Right lung (tissue), 5 donors: ENCODE measurements around the gene NIN. TPM values are rescaled to one million over a fixed set of nuclear protein-coding genes. Genes with fewer than 3 reads are reported as not detected.
"Not testable (repeated sequence)": the region's sequence is repeated elsewhere in the genome, so short reads cannot be mapped to it uniquely, and the experiment has no call there.

Experiments
- DNase-seq, 2 donors: peaks; one replicate each; pipeline ENCODE4 v3.0.0-alpha.2; 2013
- polyA plus RNA-seq, 5 donors: library from polyadenylated mRNA; unstranded; fragments of 120-200 nt; gene quantifications; one replicate each; pipeline versions ENCODE4 v1.2.1 to v1.2.3, GENCODE V29; 2013; ENCODE audit warnings: inconsistent platforms in 1 of 5, low replicate concordance in 1 of 5; ENCODE audit not compliant: insufficient read length in 5 of 5, insufficient read depth in 1 of 5

NIN gene
- polyA plus RNA-seq, 5 donors = 17.5 to 32.7 (median 27.5) TPM

- DNase-seq = no peak
Observed at GRCh38 chr14:50726372-50727107, 104.4 kb downstream of the NIN start.

- DNase-seq = no peak
Observed at GRCh38 chr14:50725761-50726160, 105.2 kb downstream of the NIN start.

DNA sequence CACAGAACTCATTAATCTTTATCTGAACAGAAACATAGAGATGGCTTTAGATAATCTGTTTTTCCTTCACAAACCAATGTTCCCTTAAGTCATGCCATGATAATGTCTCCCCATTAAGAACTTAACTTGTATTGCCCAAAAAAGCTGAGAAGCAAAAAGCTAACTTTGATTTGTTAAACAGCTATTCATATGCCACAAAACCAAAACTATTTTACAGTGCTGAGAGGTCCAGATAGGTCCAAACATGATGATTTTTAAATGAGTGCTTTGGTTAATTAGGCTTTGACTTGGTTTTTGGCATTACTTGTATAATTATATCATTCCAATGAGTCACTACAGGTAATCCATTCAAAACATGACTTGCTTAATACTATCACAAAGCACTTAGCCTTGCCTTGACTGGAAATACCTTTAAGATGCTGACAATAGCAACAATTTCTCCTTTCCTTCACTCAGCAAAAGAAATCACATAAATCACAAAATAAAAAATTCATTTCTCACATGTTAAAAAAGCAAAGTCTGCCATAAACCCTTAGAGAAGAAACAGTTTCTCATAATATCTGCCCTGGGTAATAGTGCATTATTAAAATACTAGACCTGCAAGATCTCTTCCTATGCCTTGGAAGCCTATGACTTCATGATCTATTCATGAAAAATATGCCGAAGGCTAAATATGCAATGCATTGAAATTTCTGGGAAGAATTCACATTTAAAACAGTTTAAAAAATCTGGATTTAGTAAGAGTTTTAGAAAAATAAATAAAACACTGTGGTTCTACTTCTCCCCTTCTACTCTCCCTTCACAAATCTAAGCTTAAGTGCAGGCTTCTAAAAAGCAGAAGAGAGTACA, 110.8 kb downstream of the NIN start:
- no peak for DNase-seq

DNA sequence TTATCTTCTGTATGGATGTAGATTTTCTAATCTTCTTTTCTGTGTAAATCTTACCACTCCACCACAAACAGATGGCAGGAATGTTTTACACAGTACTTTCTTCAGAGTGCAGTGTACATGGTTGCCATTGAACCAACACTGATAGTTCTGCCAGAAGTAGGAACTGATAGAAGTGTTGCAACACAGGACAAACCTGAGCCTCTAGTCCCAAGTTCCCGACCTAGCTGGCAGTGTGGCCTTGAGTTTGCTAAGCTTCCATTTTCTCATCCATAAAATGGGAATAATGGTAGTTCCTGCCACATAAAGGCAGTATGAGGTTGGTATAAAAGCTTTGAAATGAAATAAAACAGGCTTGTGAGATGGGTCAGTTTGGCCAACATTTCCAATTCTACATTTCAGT, 112.0 kb downstream of the NIN start:
- no peak for DNase-seq

DNA sequence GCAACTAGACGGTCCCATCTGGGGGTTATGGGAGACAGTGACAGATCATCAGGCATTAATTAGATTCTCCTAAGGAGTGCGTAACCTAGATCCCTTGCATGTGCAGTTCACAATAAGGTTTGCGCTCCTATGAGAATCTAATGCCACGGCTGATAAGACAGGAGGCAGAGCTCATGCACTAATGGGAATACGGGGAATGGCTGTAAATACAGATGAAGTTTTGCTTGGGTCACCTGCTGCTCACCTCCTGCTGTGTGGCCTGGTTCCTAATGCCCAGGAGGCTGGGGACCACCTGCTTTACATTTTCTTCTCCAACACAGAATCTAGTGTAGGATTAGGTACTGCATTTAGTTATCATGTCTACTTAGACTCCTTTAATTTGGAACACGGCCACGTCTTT, 113.2 kb downstream of the NIN start:
- DNase-seq = no peak

DNA sequence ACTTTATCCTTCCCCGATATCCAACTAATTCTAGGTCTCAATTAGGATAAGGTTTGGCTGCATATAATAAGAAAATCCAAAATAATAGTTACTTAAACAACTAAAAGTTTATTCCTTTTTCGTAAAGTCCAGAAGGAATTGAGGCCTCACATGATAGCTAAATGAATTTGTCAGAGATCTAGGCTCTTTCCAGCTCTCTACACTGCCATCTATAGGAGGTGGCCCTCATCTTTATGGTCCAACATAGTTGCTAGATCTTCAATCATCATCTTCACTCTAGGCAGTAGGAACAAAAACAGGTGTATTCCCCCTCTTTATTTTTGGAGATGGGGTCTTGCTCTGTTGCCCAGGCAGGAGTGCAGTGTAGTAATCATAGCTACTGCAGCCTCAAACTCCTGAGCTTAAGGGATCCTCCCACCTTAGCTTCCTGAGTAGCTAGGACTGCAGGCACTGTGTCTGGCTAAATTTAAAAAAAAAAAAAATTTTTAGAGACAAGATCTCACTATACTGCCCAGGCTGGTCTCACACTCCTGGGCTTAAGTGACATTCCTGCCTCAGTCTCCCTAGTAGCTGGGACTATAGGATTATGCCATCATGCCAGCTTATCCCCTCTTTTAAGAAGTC, 116.4 kb downstream of the NIN start:
- peak in 1 of 2 donors; percentile 22 for DNase-seq

- no peak for DNase-seq
Observed at GRCh38 chr14:50711043-50711442, 119.9 kb downstream of the NIN start.

DNA sequence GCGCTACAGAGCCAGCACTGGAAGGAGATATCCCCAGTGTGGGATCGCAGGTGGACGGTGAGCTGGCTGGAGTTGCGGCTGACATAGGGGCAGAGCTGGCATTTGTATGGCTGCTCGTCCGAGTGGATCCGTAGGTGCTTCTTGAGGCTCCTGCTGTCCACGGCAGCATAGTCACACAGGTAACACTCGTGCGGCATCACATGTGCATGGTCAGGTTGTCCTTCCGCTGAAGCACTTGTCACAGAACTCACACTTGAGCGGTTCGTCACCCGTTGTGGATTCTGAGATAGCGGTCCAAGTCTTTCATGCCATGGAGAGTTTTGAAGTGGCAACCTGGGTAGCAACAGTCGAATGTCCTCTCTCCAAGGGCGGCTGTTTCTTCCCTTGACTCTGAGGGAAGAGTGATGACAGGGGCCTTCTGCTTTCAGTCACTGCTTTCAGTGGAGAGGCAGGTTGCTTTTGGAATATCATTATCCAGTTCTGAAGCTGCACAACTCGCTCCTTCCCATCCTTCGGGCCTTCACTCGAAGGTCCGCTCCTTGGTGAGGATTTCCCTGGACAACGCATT, 125.9 kb downstream of the NIN start:
- DNase-seq = no peak

- DNase-seq = no peak
Observed at GRCh38 chr14:50704454-50705010, 126.4 kb downstream of the NIN start.

DNA sequence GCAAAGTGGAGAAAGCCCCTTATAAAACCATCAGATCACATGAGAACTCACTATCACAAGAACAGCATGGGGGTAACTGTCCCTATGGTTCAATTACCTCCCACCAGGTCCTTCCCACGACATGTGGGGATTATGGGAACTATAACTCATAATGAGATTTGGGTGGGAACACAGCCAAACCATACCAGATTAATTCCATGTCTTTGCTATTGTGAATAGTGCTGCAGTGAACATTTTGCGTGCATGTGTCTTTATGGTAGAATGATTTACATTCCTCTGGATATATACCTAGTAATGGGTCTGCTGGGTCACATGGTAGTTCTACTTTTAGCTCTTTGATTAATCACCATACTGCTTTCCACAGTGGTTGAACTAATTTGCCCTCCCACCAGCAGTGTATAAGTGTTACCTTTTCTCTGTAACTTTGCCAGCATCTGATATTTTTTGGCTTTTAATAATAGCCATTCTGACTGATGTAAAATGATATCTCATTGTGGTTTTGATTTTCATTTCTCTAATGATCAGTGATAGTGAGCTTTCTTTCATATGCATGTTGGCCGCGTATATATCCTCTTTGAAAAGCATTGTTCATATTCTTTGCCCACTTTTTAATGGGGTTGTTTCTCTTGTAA, 133.2 kb downstream of the NIN start:
- no peak for DNase-seq

DNA sequence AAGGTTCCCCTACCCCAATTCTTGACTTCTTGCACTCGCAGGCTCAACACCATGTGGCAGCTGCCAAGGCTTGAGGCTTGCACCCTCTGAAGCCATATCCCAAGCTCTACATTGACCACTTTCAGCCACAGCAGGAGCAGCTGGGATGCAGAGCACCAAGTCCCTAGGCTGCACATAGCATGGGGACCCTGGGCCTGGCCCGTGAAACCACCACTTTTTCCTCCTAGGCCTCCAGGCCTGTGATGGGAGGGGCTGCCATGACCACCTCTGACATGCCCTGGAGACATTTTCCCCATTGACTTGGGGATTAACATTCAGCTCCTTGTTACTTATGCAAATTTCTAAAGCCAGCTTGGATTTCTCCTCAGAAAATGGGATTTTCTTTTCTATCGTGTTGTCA, 136.7 kb downstream of the NIN start:
- not testable (repeated sequence) for DNase-seq

DNA sequence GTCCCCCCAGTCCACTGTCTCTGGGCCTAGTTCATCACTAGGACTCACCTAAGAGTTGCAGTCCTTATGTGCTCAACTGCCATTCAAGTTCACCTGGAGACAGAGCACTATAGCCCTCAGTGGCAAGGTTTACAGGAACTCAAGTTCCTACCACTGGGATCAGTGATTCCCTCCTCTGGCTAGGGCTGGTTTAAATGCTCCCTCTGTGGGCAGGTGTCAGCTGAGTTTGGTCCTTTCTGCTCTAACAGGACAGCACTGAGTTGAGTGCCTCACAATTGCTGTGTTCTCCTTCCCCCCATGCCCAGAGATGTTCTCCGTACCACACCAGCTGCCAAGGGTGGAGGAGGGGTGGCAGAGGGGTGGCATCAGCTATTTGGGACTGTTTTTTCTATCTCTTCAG, 142.1 kb downstream of the NIN start:
- no peak for DNase-seq

GRCh38 chr14:50679674-50680073, 151.3 kb downstream of the NIN start:
- no peak for DNase-seq

DNA sequence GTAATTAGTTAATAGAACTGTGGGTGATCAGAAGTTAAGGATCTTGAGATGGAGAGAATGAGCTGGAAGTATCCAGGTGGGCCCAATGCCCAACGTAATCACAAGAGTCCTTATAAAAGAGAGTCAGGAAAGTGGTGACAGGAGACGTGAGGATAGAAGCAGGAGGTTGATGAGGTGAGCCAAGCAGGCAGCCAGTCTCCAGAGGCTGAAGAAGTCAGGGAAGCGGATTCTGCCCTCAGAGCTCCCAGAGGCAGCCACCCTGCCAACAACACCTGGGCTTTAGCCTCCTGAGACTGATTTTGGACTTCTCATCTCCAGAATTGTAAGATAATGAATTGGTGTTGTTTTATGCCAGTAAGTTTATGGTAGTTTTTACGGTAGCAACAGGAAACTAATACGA, 152.8 kb downstream of the NIN start:
- DNase-seq = no peak

DNA sequence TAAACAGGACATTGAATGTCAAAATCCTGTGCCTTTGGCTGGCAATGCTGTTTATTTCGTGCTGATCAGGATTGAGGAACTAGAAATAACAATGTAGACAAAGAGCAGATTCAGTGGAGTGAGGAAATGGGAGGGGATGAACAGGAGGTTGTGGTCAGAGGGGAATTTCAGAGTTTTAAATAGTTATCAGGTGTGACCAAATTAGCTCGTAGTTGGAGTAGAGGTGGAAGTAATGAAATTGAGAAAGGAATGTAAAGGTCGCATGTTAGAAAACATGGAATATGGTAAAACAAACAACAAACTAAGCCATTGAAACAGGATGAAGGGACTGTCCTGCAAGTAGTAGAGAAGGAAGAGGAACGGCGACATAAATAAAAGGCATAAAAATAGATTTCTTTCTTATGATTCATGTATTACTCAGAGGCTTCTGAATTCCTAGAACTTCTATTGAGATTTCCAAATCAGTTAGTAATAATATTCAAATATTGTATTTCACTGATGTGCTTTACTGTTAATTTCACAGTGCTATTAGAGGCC, 153.4 kb downstream of the NIN start:
- no peak for DNase-seq

DNA sequence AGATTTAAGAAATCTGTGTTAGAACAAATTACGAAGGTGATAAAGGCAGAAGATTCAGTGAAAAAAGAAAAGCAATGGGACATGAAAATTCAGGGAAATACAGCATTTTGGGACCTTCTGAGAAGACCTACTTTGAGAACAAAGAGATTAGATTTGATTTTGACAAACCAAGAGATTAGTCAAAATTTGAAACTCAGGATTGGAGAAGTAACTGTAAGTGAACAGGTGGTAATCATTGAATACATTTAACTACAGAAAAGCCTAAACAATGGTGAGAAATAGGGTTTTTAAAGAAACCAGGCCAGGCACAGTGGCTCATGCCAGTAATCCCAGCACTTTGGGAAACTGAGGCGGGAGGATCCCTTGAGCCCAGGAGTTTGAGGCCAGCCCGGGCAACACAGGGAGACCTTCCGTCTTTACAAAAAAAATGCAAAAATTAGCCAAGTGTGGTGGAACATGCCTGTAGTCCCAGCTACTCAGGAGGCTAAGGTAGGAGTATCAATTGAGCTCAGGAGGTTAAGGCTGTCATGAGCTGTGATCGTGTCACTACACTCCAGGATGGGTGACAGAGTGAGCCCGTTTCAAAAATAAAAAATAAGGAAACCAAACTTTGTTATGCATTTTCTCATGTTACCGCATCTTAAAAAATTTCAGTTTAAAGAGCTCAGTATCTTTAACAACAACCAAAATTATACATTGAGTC, 154.0 kb downstream of the NIN start:
- DNase-seq = no peak

DNA sequence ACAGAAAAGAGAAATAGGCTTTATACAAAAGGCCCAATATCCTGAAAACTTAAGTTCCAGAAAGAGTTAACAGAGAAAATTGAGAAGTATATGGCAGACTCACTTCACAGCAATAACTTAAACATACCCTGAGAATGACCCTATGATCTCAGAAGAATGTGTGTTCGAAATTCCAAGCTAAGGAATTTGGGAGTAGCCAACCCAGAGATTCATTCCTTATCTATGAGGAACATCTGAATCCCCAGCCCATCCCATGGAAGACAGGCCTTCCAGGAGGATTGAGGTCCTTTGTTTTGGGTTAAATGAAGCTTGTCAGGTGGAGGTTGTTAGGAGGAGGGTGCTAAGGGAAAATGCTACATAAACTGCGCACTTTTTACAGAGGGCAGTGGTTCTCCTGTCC, 155.4 kb downstream of the NIN start:
- no peak for DNase-seq

GRCh38 chr14:50670866-50671256, 160.1 kb downstream of the NIN start:
- DNase-seq = no peak

DNA sequence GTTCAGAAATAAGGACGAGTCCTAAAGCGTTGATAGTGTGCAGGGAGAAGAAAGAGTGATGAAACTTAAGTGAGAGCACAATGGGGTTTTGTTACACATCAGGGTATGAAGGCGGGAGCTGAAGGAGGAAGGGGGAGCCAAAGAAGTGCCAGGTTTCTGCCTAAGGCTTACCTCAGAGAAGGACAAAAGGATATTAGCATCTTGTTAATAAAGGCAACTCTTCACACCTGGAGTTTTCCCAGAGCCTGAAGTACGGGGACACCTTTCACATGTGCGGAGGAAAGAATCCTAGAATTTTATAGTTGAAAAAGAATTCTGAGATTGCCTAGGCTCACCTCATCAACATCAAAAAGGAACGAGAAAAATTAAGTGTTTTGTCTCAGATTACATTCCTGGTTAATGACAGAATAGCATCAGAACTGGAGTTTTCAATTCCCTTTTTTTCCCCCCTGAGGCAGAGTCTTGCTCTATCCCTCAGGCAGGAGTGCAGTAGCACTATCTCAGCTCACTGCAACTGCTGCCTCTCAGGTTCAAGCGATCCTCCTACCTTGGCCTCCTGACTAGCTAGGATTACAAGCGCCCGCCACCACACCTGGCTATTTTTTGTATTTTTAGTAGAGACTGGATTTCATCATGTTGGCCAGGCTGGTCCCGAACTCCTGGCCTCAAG, 160.6 kb downstream of the NIN start:
- no peak for DNase-seq
